HG02885 (cell line): ENCODE data around the gene ETV3L.

ENCODE experiments used
- ATAC-seq: cut with Tn5 transposase; IDR thresholded peaks from one replicate; pipeline ENCODE4 v1.9.1; 2021; ENCODE audit warnings: mild to moderate bottlenecking; ENCODE audit not compliant: unreplicated experiment, poor library complexity

Gene ETV3L

GRCh38 chr1:157132616-157133167 is 33.1 kb upstream of the ETV3L start:
- ATAC-seq, result no peak

DNA sequence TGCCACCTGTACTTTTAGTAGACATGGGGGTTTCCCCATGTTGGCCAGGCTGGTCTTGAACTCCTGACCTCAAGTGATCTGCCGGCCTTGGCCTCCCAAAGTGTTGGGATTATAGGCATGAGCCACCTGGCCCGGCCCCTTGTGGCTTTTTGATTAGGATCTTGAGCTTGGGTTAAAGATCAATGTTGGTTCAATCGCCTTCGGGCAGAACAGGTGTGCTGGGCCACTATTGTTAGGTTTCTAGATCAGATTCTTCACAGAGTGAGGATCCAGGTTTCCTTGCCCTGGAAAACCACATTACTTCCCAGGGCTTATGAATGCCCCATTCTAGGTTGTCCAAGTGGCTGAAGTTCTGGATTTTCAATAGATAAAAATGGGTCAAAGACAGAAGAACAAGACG is 32.5 kb upstream of the ETV3L start:
- no peak for ATAC-seq

- no peak for ATAC-seq
Observed at GRCh38 chr1:157131281-157131680, 31.7 kb upstream of the ETV3L start.

- no peak for ATAC-seq
Observed at GRCh38 chr1:157124855-157125254, 25.2 kb upstream of the ETV3L start.

GRCh38 chr1:157119448-157119847 is 19.8 kb upstream of the ETV3L start:
- ATAC-seq, result no peak

DNA sequence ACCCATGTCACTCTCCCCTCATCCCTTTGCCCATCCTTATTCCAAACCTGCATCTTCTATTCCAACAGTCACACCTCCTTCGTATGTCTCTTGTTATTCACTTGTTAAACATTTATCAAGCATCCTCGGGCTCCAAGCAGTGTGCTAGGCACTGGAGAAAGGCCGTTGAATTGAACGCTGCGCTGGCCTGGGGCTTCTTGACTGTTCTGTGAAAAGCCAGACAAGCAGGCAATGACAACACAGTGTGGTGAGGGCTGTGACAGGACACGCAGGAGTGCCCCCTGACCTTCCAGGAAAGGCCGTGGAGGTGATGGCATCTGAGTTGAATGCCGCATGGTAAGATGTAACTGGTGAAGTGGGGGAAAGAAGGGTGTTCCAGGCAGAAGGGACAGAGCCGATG is 19.4 kb upstream of the ETV3L start:
- ATAC-seq, result no peak

DNA sequence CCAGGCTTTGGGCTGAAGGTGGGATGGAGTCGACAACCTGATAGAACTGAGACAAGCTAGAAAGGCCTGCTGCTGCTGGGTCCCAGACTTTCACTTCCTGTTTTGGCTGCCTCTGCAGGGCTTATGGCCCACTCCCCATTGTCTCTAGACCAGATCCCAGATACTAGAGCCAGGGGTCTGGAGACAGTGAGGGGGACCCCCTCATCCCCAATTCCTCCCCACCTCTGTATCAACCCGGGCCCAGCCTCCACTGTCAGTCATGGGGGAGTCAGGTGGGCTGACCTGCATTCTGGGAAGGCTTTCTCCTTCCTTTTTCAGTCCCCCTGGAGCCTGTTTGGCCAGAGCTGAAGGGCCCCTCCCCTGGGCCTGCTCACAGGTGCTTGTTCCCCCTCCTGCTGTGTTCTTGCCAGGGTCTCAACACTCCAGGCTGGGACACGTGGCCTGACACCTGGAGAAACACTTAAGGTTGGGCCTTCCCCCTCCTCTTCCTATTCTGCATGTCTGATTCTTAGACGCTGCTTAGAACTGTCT is 18.0 kb upstream of the ETV3L start:
- peak; percentile 50 for ATAC-seq

DNA sequence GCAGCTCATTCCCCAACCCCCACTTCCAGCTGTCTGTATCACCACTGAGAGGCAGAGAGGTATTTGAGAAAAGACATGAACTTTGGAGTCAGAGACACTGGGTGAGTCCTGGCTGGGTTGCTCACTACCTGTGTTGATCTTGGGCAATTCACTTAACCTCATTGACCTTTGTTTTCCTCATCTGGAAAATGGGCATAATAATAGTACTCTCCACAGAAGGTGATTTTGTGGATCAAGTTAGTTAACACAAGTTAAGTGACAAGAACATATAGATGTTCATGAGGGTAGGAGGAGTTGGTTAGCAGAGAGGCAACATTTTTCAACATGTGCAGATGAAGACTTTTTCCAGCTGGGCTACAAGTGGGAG is 17.1 kb upstream of the ETV3L start:
- no peak for ATAC-seq

DNA sequence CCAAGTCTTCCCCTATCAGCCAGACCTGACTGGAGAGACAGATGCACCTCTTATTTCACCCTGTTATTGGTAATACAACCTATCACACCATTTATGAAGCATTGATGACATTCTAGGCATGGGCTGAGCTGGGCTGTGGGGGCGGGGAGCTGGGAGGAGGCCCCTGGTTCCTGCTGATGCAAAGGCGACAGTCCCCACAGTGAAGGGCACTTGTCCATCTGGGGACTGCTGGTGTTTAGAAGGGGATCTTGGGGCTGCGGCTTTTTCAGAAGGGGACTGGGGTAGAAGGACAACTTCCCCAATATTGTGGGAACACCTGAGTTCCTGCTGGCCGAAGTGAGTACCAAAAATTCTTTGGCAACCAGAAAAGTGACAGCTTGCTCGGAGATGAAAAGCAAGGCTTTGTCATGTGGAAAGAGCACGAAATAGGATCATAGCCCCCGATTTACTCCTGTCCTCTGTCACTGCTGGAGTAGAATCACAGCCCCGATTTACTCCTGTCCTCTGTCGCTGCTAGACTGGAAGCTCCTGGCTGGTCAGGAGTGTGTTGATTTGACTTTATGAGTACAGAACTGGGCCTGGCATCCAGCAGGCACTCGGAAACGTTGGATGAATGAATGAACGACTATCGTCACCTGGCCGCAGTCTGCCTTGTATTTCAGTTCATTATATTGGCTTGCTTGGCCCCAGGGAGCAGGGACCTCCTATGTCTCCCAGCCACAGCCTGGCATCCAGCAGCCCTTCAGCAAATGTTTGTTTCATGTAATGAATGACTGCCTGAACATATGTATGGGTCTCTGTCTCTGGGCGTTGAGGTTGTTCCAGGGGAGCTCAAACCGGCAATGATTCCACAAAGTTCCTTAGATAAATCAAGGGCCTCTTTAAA is 16.5 kb upstream of the ETV3L start:
- ATAC-seq, result no peak

GRCh38 chr1:157115429-157115838 is 15.8 kb upstream of the ETV3L start:
- no peak for ATAC-seq

- no peak for ATAC-seq
Observed at GRCh38 chr1:157114183-157115121, 14.8 kb upstream of the ETV3L start.

GRCh38 chr1:157113631-157114030 is 14.0 kb upstream of the ETV3L start:
- ATAC-seq, result no peak

GRCh38 chr1:157113106-157113505 is 13.5 kb upstream of the ETV3L start:
- ATAC-seq, result no peak

DNA sequence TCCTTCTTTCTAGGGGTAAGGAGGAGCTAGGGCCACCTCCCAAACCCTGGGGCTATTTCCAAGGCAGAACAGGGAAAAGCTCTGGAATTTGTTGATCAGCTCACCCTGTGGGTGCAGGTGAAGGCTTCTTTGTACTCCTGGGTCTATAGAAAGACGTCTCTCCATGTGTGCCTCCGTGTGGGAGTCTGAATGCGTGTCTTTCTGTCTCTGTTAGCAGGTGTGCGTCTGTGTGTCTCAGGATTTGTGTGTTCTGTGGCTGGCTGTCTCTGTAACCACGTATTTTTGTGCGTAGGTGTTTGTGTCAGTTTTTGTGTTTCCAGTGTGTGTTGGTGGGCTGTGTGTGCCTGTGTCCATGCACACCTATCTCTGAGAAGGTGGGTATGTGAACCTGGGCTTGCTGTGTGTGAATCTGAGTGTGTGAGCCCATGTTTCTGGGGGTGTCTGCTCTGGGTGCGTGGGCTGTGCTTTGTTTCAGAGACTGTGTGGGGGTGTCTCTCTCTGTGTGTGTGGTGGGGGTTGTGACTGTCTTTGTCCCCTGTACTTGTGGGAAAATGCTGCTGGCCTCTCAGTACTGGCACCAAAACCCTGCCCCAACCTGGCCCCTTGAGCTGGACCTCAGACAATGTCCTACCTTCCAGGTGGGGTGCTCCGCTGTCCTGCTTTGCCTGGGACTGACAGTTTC is 12.7 kb upstream of the ETV3L start:
- ATAC-seq, result no peak

DNA sequence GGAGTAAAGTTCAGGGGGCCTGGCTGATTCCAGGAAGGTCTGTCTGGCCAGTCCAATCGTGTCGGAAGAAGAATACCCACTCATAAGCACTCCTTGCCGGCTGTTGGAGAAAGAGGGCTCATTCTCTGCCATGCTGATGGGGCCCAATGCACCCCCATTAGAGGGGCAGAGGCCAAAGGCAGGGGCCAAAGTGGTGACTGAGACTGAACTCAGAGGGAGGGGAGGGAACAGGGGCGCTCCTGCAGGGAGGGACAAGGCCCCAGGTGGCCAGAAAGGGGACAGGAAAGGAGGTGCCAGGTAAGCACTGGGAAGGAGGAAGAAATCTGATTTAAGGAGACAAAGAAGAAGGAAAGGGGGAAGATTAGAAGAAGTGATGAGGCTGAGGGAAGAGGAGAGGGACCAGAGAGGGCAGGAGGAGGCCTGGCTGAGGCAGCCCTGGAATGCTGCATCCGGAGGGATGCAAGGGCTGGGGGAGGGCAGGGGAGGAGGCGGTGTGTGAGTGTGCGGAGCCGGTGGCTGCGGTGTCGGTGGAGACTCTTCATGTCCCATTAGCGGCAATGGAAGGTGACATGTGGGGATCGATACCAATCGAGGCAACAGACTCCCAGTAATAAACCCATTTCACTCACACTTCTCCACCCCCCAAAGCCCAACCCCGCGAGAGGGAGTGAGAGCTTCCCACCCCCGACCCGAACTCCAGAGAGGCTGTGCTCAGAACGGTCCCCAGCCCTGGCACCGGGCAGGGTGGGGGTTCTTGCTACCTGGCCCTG is 12.0 kb upstream of the ETV3L start:
- ATAC-seq, result no peak

GRCh38 chr1:157110686-157111085 is 11.1 kb upstream of the ETV3L start:
- ATAC-seq, result no peak

DNA sequence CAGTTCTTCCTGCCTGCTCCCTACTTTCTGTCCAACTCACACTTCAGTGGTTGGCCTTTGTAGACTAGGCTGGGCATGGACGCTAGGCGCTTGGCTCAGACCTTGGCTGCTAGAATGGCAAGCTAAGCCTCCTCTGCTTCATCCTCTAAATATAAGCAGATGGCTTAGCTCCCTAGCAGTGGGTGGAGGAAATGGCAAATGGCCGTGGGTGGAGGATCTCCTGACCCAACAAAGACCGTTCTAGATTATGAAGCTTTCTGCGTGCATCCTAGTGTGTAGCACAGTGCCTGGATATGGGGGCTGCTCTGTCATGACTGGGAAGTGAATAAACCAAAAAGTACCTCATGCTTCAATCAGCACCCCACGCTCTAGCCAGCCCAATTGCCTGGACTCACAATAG is 10.4 kb upstream of the ETV3L start:
- no peak for ATAC-seq

DNA sequence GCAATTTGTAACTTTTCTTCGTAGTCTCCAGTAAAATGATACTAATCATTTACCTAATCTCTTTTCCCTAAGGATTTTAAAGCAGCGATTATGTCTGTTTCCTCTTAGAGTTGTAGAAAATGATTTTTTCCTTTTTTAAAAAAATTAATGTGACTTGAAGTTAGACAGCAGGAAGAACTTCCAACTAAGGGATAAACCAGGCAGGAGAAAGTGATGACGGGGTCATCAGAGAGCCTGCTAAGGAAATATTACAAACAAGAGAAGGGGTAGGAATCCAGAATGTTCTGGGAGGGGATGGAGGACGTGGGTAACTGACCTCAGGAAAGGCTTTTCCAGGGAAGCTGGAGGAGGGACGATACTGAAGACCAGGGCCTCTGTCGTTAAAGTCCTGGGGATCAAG is 8.8 kb upstream of the ETV3L start:
- no peak for ATAC-seq

- ATAC-seq, result no peak
Observed at GRCh38 chr1:157107702-157108101, 8.1 kb upstream of the ETV3L start.

DNA sequence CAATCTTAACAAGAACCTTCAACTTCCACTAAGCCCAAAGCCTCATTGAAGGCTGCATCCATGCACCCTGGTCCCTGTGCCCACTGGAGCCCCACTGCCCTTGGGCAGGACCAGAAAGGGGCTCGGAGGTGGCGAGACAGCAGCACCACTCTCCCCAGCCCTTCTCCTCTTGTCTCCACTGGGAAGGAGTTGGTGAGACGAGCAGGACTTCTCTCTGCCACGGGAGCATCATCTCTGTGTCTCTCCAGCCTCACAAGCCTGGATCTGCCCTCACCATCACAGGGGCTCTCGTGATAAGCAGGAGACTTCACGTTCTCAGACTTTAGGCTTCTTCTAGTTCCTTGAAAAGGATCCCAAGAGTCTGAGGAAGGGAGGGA is 7.2 kb upstream of the ETV3L start:
- no peak for ATAC-seq
